ENCODE measurements around the gene TLX3.

The TLX3 gene

GRCh38 chr5:171300358-171300757 is 8.7 kb upstream of the TLX3 start:
- no peak for DNase-seq (ENCODE audit: low read depth in 1 of 2, low spot score in 1 of 2)

GRCh38 chr5:171306166-171306565 is 2.9 kb upstream of the TLX3 start:
- DNase-seq (ENCODE audit: low read depth in 1 of 2, low spot score in 1 of 2): no peak

- DNase-seq (ENCODE audit: low read depth in 1 of 2, low spot score in 1 of 2): no peak
Measured at GRCh38 chr5:171306781-171307591, 2.1 kb upstream of the TLX3 start.

- no peak for DNase-seq (ENCODE audit: low read depth in 1 of 2, low spot score in 1 of 2)
Measured at GRCh38 chr5:171307789-171308452, 1.1 kb upstream of the TLX3 start.

GRCh38 chr5:171309276-171310211 is 496 bp downstream of the TLX3 start:
- DNase-seq (ENCODE audit: low read depth in 1 of 2, low spot score in 1 of 2): no peak

GRCh38 chr5:171310212-171310818 is 1.3 kb downstream of the TLX3 start:
- DNase-seq (ENCODE audit: low read depth in 1 of 2, low spot score in 1 of 2): no peak

GRCh38 chr5:171310819-171311321 is 1.8 kb downstream of the TLX3 start:
- DNase-seq (ENCODE audit: low read depth in 1 of 2, low spot score in 1 of 2): no peak

GRCh38 chr5:171311322-171312077 is 2.5 kb downstream of the TLX3 start:
- DNase-seq (ENCODE audit: low read depth in 1 of 2, low spot score in 1 of 2): no peak

GRCh38 chr5:171312129-171312974 is 3.3 kb downstream of the TLX3 start:
- no peak for DNase-seq (ENCODE audit: low read depth in 1 of 2, low spot score in 1 of 2)

GRCh38 chr5:171313481-171314206 is 4.6 kb downstream of the TLX3 start:
- no peak for DNase-seq (ENCODE audit: low read depth in 1 of 2, low spot score in 1 of 2)

GRCh38 chr5:171314728-171315385 is 5.8 kb downstream of the TLX3 start:
- no peak for DNase-seq (ENCODE audit: low read depth in 1 of 2, low spot score in 1 of 2)

- DNase-seq (ENCODE audit: low read depth in 1 of 2, low spot score in 1 of 2): no peak
Measured at GRCh38 chr5:171315386-171315891, 6.4 kb downstream of the TLX3 start.

- DNase-seq (ENCODE audit: low read depth in 1 of 2, low spot score in 1 of 2): no peak
Measured at GRCh38 chr5:171315925-171316257, 6.8 kb downstream of the TLX3 start.

- DNase-seq (ENCODE audit: low read depth in 1 of 2, low spot score in 1 of 2): no peak
Measured at GRCh38 chr5:171316258-171317121, 7.4 kb downstream of the TLX3 start.

GRCh38 chr5:171317230-171317629 is 8.2 kb downstream of the TLX3 start:
- no peak for DNase-seq (ENCODE audit: low read depth in 1 of 2, low spot score in 1 of 2)

GRCh38 chr5:171318026-171318425 is 9.0 kb downstream of the TLX3 start:
- no peak for DNase-seq (ENCODE audit: low read depth in 1 of 2, low spot score in 1 of 2)

GRCh38 chr5:171321447-171321846 is 12.4 kb downstream of the TLX3 start:
- no peak for DNase-seq (ENCODE audit: low read depth in 1 of 2, low spot score in 1 of 2)

Measured in activated T-helper 1 cell treated with anti-CD3 and anti-CD28 coated beads, Interleukin-2, amount 50 U/mL, for 16 hours (primary cell).